Loucy (cell line): ENCODE results near the gene CETN3.

Source experiments
- H2AFZ ChIP-seq: fragments of 200-600 bp; sonication (generic); 2 replicates; pipeline ENCODE4 v1.6.0; 2016; ENCODE audit warnings: antibody characterized with exemption, mild to moderate bottlenecking, low read length, moderate library complexity
- H3F3A ChIP-seq: fragments of 200-600 bp; 2 replicates; pipeline ENCODE4 v1.6.0; 2016; ENCODE audit warnings: antibody characterized with exemption, low read depth, mild to moderate bottlenecking
- H3K27me3 ChIP-seq: fragments of 200-600 bp; sonication (generic); 2 replicates; pipeline ENCODE4 v1.6.1; 2014; ENCODE audit warnings: low read length, mild to moderate bottlenecking; ENCODE audit not compliant: insufficient read depth, poor library complexity, severe bottlenecking
- H3K36me3 ChIP-seq: fragments of 200-600 bp; sonication (generic); 2 replicates; pipeline ENCODE4 v1.6.1; 2016; ENCODE audit warnings: low read length; ENCODE audit not compliant: insufficient read depth
- H3K4me1 ChIP-seq: fragments of 200-600 bp; sonication (generic); 2 replicates; pipeline ENCODE4 v1.5.1; 2014; ENCODE audit warnings: low read length, mild to moderate bottlenecking; ENCODE audit not compliant: insufficient read depth, poor library complexity, severe bottlenecking
- H3K4me2 ChIP-seq: fragments of 200-600 bp; sonication (generic); 2 replicates; pipeline ENCODE4 v1.6.0; 2014; ENCODE audit warnings: antibody characterized with exemption, low read length, low read depth, mild to moderate bottlenecking; ENCODE audit not compliant: poor library complexity, severe bottlenecking
- H3K4me3 ChIP-seq: fragments of 200-600 bp; sonication (generic); 2 replicates; pipeline ENCODE4 v1.5.1; 2014; ENCODE audit warnings: low read length, mild to moderate bottlenecking, mixed read lengths; ENCODE audit not compliant: poor library complexity, severe bottlenecking
- H3K79me2 ChIP-seq: fragments of 200-600 bp; sonication (generic); 2 replicates; pipeline ENCODE4 v1.6.1; 2014; ENCODE audit warnings: low read length; ENCODE audit not compliant: insufficient read depth
- H3K9ac ChIP-seq: fragments of 200-600 bp; sonication (generic); 2 replicates; pipeline ENCODE4 v1.6.0; 2014; ENCODE audit warnings: mild to moderate bottlenecking, low read depth, low read length, moderate library complexity; ENCODE audit not compliant: poor library complexity, severe bottlenecking
- H3K9me2 ChIP-seq: fragments of 200-600 bp; sonication (generic); replicated peaks from 2 replicates; pipeline ENCODE4 v1.6.1; 2016; ENCODE audit warnings: low read depth, low read length, mixed read lengths
- H3K9me3 ChIP-seq: fragments of 200-600 bp; sonication (generic); 2 replicates; pipeline ENCODE4 v1.6.1; 2014; ENCODE audit warnings: mild to moderate bottlenecking, antibody characterized with exemption, low read length, low read depth; ENCODE audit not compliant: insufficient read depth
- H4K20me1 ChIP-seq: fragments of 200-600 bp; sonication (generic); 2 replicates; pipeline ENCODE4 v1.6.0; 2014; ENCODE audit warnings: antibody characterized with exemption, low read length, mild to moderate bottlenecking; ENCODE audit not compliant: insufficient read depth, poor library complexity, severe bottlenecking
- EZH2phosphoT487 ChIP-seq: fragments of 200-600 bp; IDR thresholded peaks from 2 replicates; pipeline ENCODE4 v1.6.1; 2018; ENCODE audit warnings: antibody characterized with exemption, mild to moderate bottlenecking, moderate library complexity, borderline replicate concordance
- TF ChIP-seq, protein P1 (sequence below): fragments of 200-600 bp; sonication (generic); conservative IDR thresholded peaks from 2 replicates; pipeline ENCODE4 v1.5.1; 2014; ENCODE audit warnings: mild to moderate bottlenecking, antibody characterized with exemption, low read length

Gene CETN3

GRCh38 chr5:90395005-90395404, 14.6 kb downstream of the CETN3 start:
- no peaks in the 10 kb centered on the region for H3K79me2 ChIP-seq
- peaks cover 5% of the 10 kb centered on the region; the same call in 1 of the 2 replicates for H3K36me3 ChIP-seq
- H3K4me2 ChIP-seq: no peak overlapping the region
- H4K20me1 ChIP-seq: no peaks in the 10 kb centered on the region
- no peaks in the 10 kb centered on the region for H3K4me1 ChIP-seq
- H3K4me3 ChIP-seq: no peak overlapping the region
- TF ChIP-seq EZH2phosphoT487: no peak
- TF ChIP-seq, protein P1, sequence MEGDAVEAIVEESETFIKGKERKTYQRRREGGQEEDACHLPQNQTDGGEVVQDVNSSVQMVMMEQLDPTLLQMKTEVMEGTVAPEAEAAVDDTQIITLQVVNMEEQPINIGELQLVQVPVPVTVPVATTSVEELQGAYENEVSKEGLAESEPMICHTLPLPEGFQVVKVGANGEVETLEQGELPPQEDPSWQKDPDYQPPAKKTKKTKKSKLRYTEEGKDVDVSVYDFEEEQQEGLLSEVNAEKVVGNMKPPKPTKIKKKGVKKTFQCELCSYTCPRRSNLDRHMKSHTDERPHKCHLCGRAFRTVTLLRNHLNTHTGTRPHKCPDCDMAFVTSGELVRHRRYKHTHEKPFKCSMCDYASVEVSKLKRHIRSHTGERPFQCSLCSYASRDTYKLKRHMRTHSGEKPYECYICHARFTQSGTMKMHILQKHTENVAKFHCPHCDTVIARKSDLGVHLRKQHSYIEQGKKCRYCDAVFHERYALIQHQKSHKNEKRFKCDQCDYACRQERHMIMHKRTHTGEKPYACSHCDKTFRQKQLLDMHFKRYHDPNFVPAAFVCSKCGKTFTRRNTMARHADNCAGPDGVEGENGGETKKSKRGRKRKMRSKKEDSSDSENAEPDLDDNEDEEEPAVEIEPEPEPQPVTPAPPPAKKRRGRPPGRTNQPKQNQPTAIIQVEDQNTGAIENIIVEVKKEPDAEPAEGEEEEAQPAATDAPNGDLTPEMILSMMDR: no peak
- no peak overlapping the region for H2AFZ ChIP-seq
- no peaks in the 10 kb centered on the region for H3K27me3 ChIP-seq
- H3K9ac ChIP-seq: no peak overlapping the region
- H3F3A ChIP-seq: no peaks in the 10 kb centered on the region
- no peaks in the 10 kb centered on the region for H3K9me3 ChIP-seq
- H3K9me2 ChIP-seq: no peaks in the 10 kb centered on the region

DNA sequence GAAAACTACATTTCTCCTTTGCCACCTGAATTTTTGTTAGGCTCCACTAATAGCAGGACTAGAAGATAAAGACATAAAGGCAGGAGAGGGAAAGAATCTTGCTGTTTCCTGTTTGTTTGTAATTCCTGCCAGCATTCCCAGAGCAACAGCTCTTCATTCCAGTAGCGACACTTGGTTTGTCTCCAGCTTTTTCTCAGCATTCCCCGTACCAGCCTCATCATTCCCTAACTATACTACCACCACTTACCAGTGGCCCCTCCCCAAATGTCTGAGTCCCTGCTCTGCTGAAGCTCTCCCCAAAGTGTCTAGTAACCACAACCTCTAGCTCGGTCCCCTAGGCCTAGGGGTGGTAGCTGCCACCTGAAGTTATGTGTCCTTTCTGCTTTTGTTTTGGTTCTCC, 18.6 kb downstream of the CETN3 start:
- Histone ChIP-seq H3K9me3 (no peaks in the 10 kb centered on the region), H3K9ac (no peak overlapping the region), H3F3A (no peaks in the 10 kb centered on the region), H3K4me3 (no peak overlapping the region), H2AFZ (no peak overlapping the region), H3K36me3 (0 out of 2 replicates have a peak, but pooled peaks cover 5% of the 10 kb centered on the region), H4K20me1 (no peaks in the 10 kb centered on the region), H3K79me2 (no peaks in the 10 kb centered on the region), H3K27me3 (no peaks in the 10 kb centered on the region), H3K4me2 (no peak overlapping the region), H3K4me1 (no peaks in the 10 kb centered on the region), H3K9me2 (no peaks in the 10 kb centered on the region)
- no peak for TF ChIP-seq EZH2phosphoT487
- TF ChIP-seq, protein P1: no peak

DNA sequence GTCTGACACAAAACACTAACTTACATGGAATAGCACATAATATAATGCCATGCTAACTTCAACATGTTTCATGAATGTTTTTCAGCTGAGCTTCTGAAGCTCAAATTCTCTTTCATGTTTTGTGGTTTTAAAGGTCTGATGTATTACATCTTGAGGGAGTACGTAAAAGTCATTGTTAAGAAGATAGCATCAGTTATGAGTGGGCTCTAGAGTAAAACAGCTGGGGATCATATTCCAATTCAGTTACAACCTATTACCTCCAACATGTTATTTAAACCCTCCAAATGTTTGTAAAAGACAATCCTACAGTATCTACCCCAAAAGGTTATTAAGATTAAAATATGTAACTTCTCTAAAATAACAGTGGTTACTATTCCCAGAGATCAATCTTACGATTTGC, 19.2 kb downstream of the CETN3 start:
- Histone ChIP-seq H3K9me3 (no peaks in the 10 kb centered on the region), H3F3A (no peaks in the 10 kb centered on the region), H3K36me3 (0 out of 2 replicates have a peak, but pooled peaks cover 5% of the 10 kb centered on the region), H3K4me1 (no peaks in the 10 kb centered on the region), H3K4me3 (no peak overlapping the region), H2AFZ (no peak overlapping the region), H3K27me3 (no peaks in the 10 kb centered on the region), H4K20me1 (no peaks in the 10 kb centered on the region), H3K4me2 (no peak overlapping the region), H3K79me2 (no peaks in the 10 kb centered on the region), H3K9me2 (no peaks in the 10 kb centered on the region), H3K9ac (no peak overlapping the region)
- TF ChIP-seq, protein P1: no peak
- no peak for TF ChIP-seq EZH2phosphoT487
